GM12865 (cell line): Measurements from ENCODE around the gene ADSS1.

Experiments used
- DNase-seq: peaks from one replicate; pipeline ENCODE4 v3.0.0; 2010; ENCODE audit warnings: low read depth
- H3K4me3 ChIP-seq: 2 replicates; pipeline ENCODE4 v1.5.1; 2011; ENCODE audit warnings: mild to moderate bottlenecking, low read depth, low read length, control low read depth
- TF ChIP-seq, protein P1 (sequence below): IDR thresholded peaks from 2 replicates; pipeline ENCODE4 v1.5.1; 2011; ENCODE audit warnings: low read length, control low read depth, low read depth, inconsistent platforms; ENCODE audit not compliant: insufficient read depth; ENCODE audit errors: missing control alignments

The ADSS1 gene

DNA sequence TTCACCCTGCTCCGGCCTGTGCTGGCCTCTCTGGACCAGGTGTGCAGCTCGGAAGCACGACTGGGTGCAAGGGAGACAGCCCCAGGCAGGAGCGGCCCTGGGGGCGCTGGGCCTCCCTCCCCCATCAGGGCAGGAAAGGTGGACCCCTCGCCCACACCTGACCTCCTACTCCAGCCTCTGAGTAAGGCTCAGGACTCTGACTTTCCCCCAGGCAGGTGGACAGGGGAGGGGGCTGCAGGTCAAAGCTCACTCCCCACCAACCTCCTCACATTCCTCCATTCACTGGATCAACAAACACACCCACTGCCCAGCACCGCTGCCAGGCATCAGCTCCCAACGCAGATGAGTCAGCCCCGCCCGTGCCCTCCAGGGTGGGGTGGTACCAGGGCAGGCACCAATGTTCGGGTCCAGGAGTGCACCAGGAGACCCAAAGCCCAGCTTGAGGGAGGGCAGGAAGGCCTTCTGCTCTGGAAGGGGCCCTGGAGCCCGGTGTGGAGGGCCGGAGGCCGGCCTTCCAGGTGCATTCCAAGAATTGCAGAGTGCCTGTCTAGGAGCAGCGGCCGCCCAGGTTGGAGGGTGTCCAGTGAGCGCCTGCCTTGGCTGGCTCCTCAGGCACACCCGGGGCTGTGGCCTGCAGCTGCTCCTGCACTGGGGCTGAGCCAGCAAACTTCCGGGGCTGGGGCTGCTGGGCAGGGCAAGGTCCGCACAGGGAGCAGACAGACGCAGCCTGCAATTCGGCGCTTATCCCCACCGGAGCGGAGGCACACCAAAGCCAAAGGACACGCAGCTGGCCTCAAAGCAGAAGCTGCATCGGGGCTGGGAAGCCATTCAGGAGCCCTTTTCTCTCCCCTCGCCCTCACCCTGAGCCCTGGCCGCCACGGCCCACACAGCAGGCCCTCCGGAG lies 36.2 kb upstream of the ADSS1 start:
- TF ChIP-seq, protein P1, sequence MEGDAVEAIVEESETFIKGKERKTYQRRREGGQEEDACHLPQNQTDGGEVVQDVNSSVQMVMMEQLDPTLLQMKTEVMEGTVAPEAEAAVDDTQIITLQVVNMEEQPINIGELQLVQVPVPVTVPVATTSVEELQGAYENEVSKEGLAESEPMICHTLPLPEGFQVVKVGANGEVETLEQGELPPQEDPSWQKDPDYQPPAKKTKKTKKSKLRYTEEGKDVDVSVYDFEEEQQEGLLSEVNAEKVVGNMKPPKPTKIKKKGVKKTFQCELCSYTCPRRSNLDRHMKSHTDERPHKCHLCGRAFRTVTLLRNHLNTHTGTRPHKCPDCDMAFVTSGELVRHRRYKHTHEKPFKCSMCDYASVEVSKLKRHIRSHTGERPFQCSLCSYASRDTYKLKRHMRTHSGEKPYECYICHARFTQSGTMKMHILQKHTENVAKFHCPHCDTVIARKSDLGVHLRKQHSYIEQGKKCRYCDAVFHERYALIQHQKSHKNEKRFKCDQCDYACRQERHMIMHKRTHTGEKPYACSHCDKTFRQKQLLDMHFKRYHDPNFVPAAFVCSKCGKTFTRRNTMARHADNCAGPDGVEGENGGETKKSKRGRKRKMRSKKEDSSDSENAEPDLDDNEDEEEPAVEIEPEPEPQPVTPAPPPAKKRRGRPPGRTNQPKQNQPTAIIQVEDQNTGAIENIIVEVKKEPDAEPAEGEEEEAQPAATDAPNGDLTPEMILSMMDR: no peak
- DNase-seq: no peak
- H3K4me3 ChIP-seq: no peak overlapping the region

GRCh38 chr14:104688505-104689108 lies 35.4 kb upstream of the ADSS1 start:
- TF ChIP-seq, protein P1: no peak
- DNase-seq: peak; percentile 38
- no peak overlapping the region for H3K4me3 ChIP-seq

DNA sequence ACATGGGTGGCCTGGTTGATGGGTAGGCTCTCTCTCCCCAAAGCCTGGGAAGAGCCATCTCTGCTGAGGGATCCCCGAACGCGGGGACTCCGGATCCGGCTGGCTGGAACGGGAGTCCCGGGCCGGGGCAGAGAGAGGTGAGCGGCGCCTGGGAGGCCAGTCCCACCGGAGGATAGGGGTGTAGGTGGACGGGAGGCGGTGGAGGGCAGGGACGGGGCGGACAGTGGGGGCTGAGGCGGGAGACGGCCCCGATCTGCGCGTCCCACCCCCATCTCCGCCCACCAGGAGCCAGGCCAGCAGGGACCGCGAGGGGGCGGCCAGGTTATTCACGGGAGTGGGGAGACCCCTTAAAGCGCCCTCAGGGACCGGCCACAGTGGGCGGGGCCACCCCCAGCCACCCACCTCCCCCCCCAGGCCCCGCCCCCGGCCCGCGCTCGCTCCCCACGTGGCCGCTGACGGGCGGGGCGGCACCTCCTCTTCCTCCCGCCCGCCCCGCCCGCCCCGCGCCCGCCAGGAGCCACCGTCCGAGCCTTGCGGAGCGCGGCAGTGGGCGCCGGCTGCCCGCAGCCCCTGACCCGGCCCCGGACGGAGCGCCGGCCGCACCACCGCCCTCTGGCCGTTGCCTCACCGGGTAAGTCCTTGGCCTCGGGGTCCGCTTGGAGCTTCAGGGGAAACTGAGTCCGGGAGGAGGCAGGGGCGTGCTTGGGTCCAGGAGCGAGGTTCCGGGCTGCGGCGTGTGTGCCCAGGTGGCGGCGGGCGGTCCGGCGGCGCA lies 34.7 kb upstream of the ADSS1 start, which contains the start of gene INF2:
Gene INF2, plus strand, starts transcription at position 510 of the 772 bp plus-strand sequence. CDS start 11,748 bp downstream, outside the sequence.
- TF ChIP-seq, protein P1: no peak
- H3K4me3 ChIP-seq: peak within 1 kb of the TSS; percentile 92
- peak; percentile 69 for DNase-seq

DNA sequence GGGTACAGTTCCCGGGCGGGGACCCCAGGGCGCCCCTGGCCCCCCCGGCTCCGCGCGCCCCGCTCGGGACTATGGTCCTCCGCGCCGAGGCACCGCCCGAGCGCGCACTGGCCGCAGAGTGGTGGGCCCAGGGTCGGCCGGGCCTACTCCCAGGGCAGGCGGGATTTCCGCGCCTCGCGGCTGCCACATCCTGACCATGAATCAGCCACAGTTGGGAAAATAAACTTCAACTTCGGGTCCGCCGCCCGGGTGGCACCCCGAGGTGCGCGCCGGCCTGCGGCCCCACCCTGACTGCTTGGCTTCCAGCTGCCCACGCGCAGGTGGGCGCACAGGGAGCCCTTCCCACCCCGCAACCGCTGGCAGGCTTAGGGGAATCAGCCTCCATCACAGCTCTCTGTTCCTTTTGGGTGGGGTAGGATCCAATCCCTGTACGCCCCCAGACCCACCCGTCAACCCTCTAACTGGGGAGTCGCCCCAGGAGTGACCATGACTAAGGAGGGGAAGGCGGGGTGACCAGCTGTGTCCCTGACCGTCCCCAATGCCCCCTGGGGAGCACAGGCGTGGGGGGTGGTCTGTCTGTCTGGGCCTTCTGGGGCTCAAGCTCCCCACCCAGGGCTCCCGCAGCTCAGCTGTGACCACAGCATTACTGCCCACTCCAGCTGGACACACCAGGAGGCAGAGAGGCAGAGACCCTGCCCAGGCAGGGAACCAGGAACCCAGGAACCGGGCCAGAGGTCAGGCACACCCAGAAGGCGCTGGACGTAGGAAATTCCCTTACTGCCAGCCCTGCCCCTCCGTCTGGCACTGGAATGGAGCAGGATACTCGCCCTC lies 33.9 kb upstream of the ADSS1 start:
- no peak for DNase-seq
- TF ChIP-seq, protein P1: no peak
- peak overlapping the region; percentile 92 for H3K4me3 ChIP-seq

- no peak for DNase-seq
- TF ChIP-seq, protein P1: no peak
- H3K4me3 ChIP-seq: peak overlapping the region; percentile 92
Observed at GRCh38 chr14:104690861-104691455, 33.1 kb upstream of the ADSS1 start.

- DNase-seq: no peak
- TF ChIP-seq, protein P1: no peak
- H3K4me3 ChIP-seq: no peak overlapping the region
Observed at GRCh38 chr14:104691546-104692260, 32.3 kb upstream of the ADSS1 start.
